Endothelial cell of umbilical vein (primary cell): ENCODE data around the gene CHN2. TPM values are rescaled to one million over a fixed set of nuclear protein-coding genes. Genes with fewer than 3 reads are reported as not detected.

ENCODE experiments used
- BruUV-seq: library from RNA; stranded (reverse); fragments of 400-500 nt; replicated peaks from 2 replicates; lab custom pipeline; 2021; lab: Mats Ljungman, UMichigan
- CTCF ChIA-PET: fragments of 300-600, 350-600 bp; sonication (Branson Sonifier 250); formaldehyde crosslinking; loops from one replicate; lab custom pipeline; 2021; ENCODE audit warnings: antibody characterized with exemption, inconsistent platforms; lab: Charles Lee
- POLR2A ChIA-PET: fragments of 300-600, 350-600 bp; sonication (Branson Sonifier 250); formaldehyde crosslinking; loops from one replicate; lab custom pipeline; 2021; ENCODE audit warnings: antibody characterized with exemption, inconsistent platforms; lab: Charles Lee
- DNase-seq: peaks from one replicate; pipeline ENCODE4 v3.0.0-alpha.2; 2011; ENCODE audit warnings: low read depth, low spot score
- FAIRE-seq: peaks from 2 replicates; lab custom pipeline; 2011; peaks lifted over from hg19 to GRCh38; lab: Jason Lieb, UNC
- H2AFZ ChIP-seq: 2 replicates; pipeline ENCODE4 v1.6.0; 2012; ENCODE audit warnings: low read depth, low read length, control low read depth, inconsistent platforms
- H3K27ac ChIP-seq: 2 replicates; pipeline ENCODE4 v1.5.1; 2011; ENCODE audit warnings: low read depth, mild to moderate bottlenecking, control low read depth, low read length, moderate library complexity; ENCODE audit not compliant: insufficient read depth
- H3K27me3 ChIP-seq, 2 experiments: 2 replicates each; pipeline versions ENCODE4 v1.6.0 to v1.6.1; 2011; ENCODE audit warnings: low read length in 2 of 2, mixed read lengths in 1 of 2; ENCODE audit not compliant: control insufficient read depth in 2 of 2, insufficient read depth in 2 of 2
- H3K36me3 ChIP-seq, 2 experiments: 2 replicates in 1 of 2; 3 replicates in 1 of 2; pipeline ENCODE4 v1.5.1; 2011; ENCODE audit warnings: low read length in 2 of 2, mild to moderate bottlenecking in 1 of 2, moderate library complexity in 1 of 2; ENCODE audit not compliant: control insufficient read depth in 2 of 2, insufficient read depth in 2 of 2; ENCODE audit errors: extremely low read depth in 1 of 2
- H3K4me1 ChIP-seq: 3 replicates; pipeline ENCODE4 v1.5.1; 2011; ENCODE audit warnings: mild to moderate bottlenecking, low read length; ENCODE audit not compliant: control insufficient read depth, insufficient read depth; ENCODE audit errors: extremely low read depth
- H3K4me2 ChIP-seq: 2 replicates; pipeline ENCODE4 v1.6.1; 2011; ENCODE audit warnings: low read length, control low read depth, mixed read lengths; ENCODE audit not compliant: insufficient read depth
- H3K4me3 ChIP-seq, 3 experiments: fragments of 200-600 bp in 1 of 3; sonication (generic), shearing (Covaris generic) in 1 of 3; replicated peaks in 1 of 3; 2 replicates each; pipeline ENCODE4 v1.5.1; 2011 to 2016; ENCODE audit warnings: control low read depth in 3 of 3, low read length in 3 of 3, mild to moderate bottlenecking in 2 of 3, inconsistent platforms in 1 of 3, low read depth in 1 of 3, moderate library complexity in 1 of 3; ENCODE audit not compliant: insufficient read depth in 1 of 3
- H3K79me2 ChIP-seq: 2 replicates; pipeline ENCODE4 v1.6.0; 2012; ENCODE audit warnings: low read length, inconsistent platforms; ENCODE audit not compliant: control insufficient read depth, insufficient read depth
- H3K9ac ChIP-seq: replicated peaks from 2 replicates; pipeline ENCODE3; 2011; ENCODE audit warnings: low read length, control low read depth; ENCODE audit not compliant: insufficient read depth; ENCODE audit errors: extremely low read depth
- H3K9me1 ChIP-seq: replicated peaks from 3 replicates; pipeline ENCODE4 v1.6.0; 2011; ENCODE audit warnings: mild to moderate bottlenecking, low read length; ENCODE audit not compliant: control insufficient read depth, insufficient read depth; ENCODE audit errors: extremely low read depth
- H3K9me3 ChIP-seq: replicated peaks from 2 replicates; pipeline ENCODE4 v1.5.1; 2012; ENCODE audit warnings: low read length, inconsistent platforms; ENCODE audit not compliant: control insufficient read depth, insufficient read depth
- H4K20me1 ChIP-seq: replicated peaks from 2 replicates; pipeline ENCODE3; 2011; ENCODE audit warnings: mild to moderate bottlenecking, low read length; ENCODE audit not compliant: control insufficient read depth, insufficient read depth; ENCODE audit errors: extremely low read depth
- EZH2 ChIP-seq: IDR thresholded peaks from 2 replicates; pipeline ENCODE4 v1.6.1; 2012; ENCODE audit warnings: borderline replicate concordance, low read depth, mild to moderate bottlenecking, moderate library complexity, low read length, inconsistent platforms; ENCODE audit not compliant: severe bottlenecking
- FOS ChIP-seq: IDR thresholded peaks from 2 replicates; pipeline ENCODE4 v1.6.1; 2011; ENCODE audit warnings: mild to moderate bottlenecking, low read length, moderate library complexity, borderline replicate concordance; ENCODE audit not compliant: insufficient read depth
- GATA2 ChIP-seq: IDR thresholded peaks from 2 replicates; pipeline ENCODE4 v1.7.0; 2011; ENCODE audit warnings: low read depth, mild to moderate bottlenecking, moderate library complexity, mixed read lengths, low read length; ENCODE audit not compliant: insufficient read length, insufficient read depth
- JUN ChIP-seq: IDR thresholded peaks from 2 replicates; pipeline ENCODE4 v1.6.1; 2011; ENCODE audit warnings: borderline replicate concordance, low read depth; ENCODE audit not compliant: insufficient read length, insufficient read depth
- MYC ChIP-seq: IDR thresholded peaks from one replicate; pipeline ENCODE4 v1.6.1; 2011; ENCODE audit warnings: mild to moderate bottlenecking, low read depth, low read length
- POLR2A ChIP-seq: IDR thresholded peaks from 2 replicates; pipeline ENCODE4 v1.6.1; 2012; ENCODE audit warnings: low read depth, mild to moderate bottlenecking, control low read depth, low read length
- POLR2AphosphoS5 ChIP-seq: IDR thresholded peaks from 2 replicates; pipeline ENCODE4 v1.6.1; 2012; ENCODE audit warnings: low read depth, mild to moderate bottlenecking, control low read depth, low read length, moderate library complexity; ENCODE audit not compliant: insufficient read depth
- dilution Hi-C: fragments of 300-500 bp; cut with MboI; formaldehyde crosslinking; loops from one replicate; pipeline ENCODE4 v1.15.0; 2019; ENCODE audit warnings: low sequenced_read_pairs; ENCODE audit not compliant: extremely low pct_ligation_motif_present
- intact Hi-C: fragments of 100-400 bp; cut with micrococcal nuclease; formaldehyde crosslinking; loops from one replicate; pipeline ENCODE4 v1.10.0; 2022
- polyA plus RNA-seq, 4 experiments: library from polyadenylated mRNA; depleted of rRNA in 3 of 4; stranded (reverse) in 3 of 4; unstranded in 1 of 4; fragments of >200 nt; gene quantifications; 2 replicates each; pipeline versions ENCODE4 v1.2.1 to v1.2.3, GENCODE V29; 2011 to 2012; ENCODE audit warnings: missing spikeins in 1 of 4
- total RNA-seq: library from RNA; stranded (reverse); gene quantifications from 2 replicates; pipeline ENCODE4 v1.2.3, GENCODE V29; 2021
- TF ChIP-seq, protein P1 (sequence below), 2 donors: IDR thresholded peaks; 1 replicate in 1 of 2; 2 replicates in 1 of 2; pipeline ENCODE4 v1.5.1; 2011; ENCODE audit warnings: low read length in 2 of 2, mild to moderate bottlenecking in 2 of 2, moderate library complexity in 2 of 2, control low read depth in 1 of 2, inconsistent platforms in 1 of 2, low read depth in 1 of 2; ENCODE audit not compliant: insufficient read depth in 1 of 2; ENCODE audit errors: extremely low read depth in 1 of 2
- TF ChIP-seq, protein P2 (sequence below): IDR thresholded peaks from 2 replicates; pipeline ENCODE4 v1.6.1; 2011; ENCODE audit not compliant: insufficient read depth, insufficient read length

CHN2 gene
- total and polyA plus RNA-seq, 2 donors (not counting 3 experiments of a cell fraction or from before 2014, with no cell fraction given): 1.4 to 5.0 TPM

DNA sequence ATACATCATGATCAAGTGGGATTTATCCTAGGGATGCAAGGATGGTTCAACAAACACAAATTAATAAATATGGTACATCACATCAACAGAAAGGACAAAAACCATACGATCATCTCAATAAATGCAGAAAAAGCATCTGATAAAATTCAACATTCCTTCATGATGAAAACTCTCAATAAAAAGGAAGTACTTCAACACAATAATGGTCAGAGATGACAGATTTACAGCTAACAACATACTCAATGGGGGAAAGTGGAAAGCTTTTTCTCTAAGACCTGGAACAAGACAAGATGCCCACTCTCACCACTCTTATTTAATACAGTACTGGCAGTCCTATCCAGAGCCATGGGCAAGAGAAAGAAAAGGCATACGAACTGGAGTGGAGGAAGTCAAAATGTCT is 329.2 kb downstream of the CHN2 start:
- dilution Hi-C loops (no loop called here), intact Hi-C loops (no loop called here)
- ChIA-PET POLR2A (no interaction called here), CTCF (no interaction called here)
- TF ChIP-seq POLR2AphosphoS5 (no peak), FOS (no peak), POLR2A (no peak), GATA2 (no peak), JUN (no peak), EZH2 (no peak), MYC (no peak)
- TF ChIP-seq, protein P1, sequence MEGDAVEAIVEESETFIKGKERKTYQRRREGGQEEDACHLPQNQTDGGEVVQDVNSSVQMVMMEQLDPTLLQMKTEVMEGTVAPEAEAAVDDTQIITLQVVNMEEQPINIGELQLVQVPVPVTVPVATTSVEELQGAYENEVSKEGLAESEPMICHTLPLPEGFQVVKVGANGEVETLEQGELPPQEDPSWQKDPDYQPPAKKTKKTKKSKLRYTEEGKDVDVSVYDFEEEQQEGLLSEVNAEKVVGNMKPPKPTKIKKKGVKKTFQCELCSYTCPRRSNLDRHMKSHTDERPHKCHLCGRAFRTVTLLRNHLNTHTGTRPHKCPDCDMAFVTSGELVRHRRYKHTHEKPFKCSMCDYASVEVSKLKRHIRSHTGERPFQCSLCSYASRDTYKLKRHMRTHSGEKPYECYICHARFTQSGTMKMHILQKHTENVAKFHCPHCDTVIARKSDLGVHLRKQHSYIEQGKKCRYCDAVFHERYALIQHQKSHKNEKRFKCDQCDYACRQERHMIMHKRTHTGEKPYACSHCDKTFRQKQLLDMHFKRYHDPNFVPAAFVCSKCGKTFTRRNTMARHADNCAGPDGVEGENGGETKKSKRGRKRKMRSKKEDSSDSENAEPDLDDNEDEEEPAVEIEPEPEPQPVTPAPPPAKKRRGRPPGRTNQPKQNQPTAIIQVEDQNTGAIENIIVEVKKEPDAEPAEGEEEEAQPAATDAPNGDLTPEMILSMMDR (IDR thresholded peaks at IDR 0.05; ENCODE audit: extremely low read depth in 1 of 2, insufficient read depth in 1 of 2, low read depth in 1 of 2, low read length in 2 of 2): no peak
- TF ChIP-seq, protein P2, sequence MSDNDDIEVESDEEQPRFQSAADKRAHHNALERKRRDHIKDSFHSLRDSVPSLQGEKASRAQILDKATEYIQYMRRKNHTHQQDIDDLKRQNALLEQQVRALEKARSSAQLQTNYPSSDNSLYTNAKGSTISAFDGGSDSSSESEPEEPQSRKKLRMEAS: no peak
- Histone ChIP-seq H3K36me3 (no peaks in the 10 kb centered on the region), H3K9ac (no peak overlapping the region), H3K4me2 (no peak overlapping the region), H3K79me2 (no peaks in the 10 kb centered on the region), H2AFZ (no peak overlapping the region), H3K9me1 (no peaks in the 10 kb centered on the region), H3K27me3 (no peaks in the 10 kb centered on the region), H4K20me1 (no peaks in the 10 kb centered on the region), H3K4me3 (no peak overlapping the region), H3K9me3 (no peaks in the 10 kb centered on the region), H3K27ac (no peak overlapping the region), H3K4me1 (no peaks in the 10 kb centered on the region)
- BruUV-seq: no TSS peak
- DNase-seq (peak; percentile 10), FAIRE-seq (no peak)
